LHCN-M2 (cell line): ENCODE results near the gene GYG2. TPM values are rescaled to one million over a fixed set of nuclear protein-coding genes. Genes with fewer than 3 reads are reported as not detected.
"Not testable (repeated sequence)": the region's sequence is repeated elsewhere in the genome, so short reads cannot be mapped to it uniquely, and the experiment has no call there.

Experiments used
- DNase-seq: peaks from one replicate; pipeline ENCODE4 v3.0.0-alpha.2; 2012; ENCODE audit warnings: low read depth
- total RNA-seq: library from RNA; depleted of rRNA; stranded (reverse); fragments of >200 nt; gene quantifications from 2 replicates; pipeline ENCODE4 v1.2.3, GENCODE V29; 2014

Gene GYG2
- total RNA-seq, 1 experiment from 2014 or later, result 2.4 TPM

GRCh38 chrX:2867206-2867605 is 38.5 kb downstream of the GYG2 start:
- DNase-seq, result no peak

- no peak for DNase-seq
Measured at GRCh38 chrX:2870650-2871049, 41.9 kb downstream of the GYG2 start.

- no peak for DNase-seq
Measured at GRCh38 chrX:2871831-2872230, 43.1 kb downstream of the GYG2 start.

GRCh38 chrX:2872671-2873277 is 44.0 kb downstream of the GYG2 start:
- DNase-seq, result no peak

GRCh38 chrX:2874222-2875135 is 45.7 kb downstream of the GYG2 start:
- DNase-seq, result no peak

- DNase-seq, result no peak
Measured at GRCh38 chrX:2875136-2875481, 46.4 kb downstream of the GYG2 start.

- DNase-seq, result no peak
Measured at GRCh38 chrX:2875798-2876399, 47.2 kb downstream of the GYG2 start.

GRCh38 chrX:2878563-2878962 is 49.8 kb downstream of the GYG2 start:
- DNase-seq, result no peak

GRCh38 chrX:2879670-2880069 is 50.9 kb downstream of the GYG2 start:
- DNase-seq, result no peak

GRCh38 chrX:2883770-2884169 is 55.0 kb downstream of the GYG2 start:
- DNase-seq, result no peak

- DNase-seq, result no peak
Measured at GRCh38 chrX:2888309-2888708, 59.6 kb downstream of the GYG2 start.

- no peak for DNase-seq
Measured at GRCh38 chrX:2889045-2889605, 60.4 kb downstream of the GYG2 start.

GRCh38 chrX:2889706-2890490 is 61.2 kb downstream of the GYG2 start:
- not testable (repeated sequence) for DNase-seq

GRCh38 chrX:2890536-2891460 is 62.1 kb downstream of the GYG2 start:
- DNase-seq, result not testable (repeated sequence)

GRCh38 chrX:2892816-2893215 is 64.1 kb downstream of the GYG2 start:
- no peak for DNase-seq

GRCh38 chrX:2894885-2895292 is 66.2 kb downstream of the GYG2 start:
- no peak for DNase-seq

GRCh38 chrX:2897311-2897689 is 68.6 kb downstream of the GYG2 start:
- DNase-seq, result no peak

- DNase-seq, result not testable (repeated sequence)
Measured at GRCh38 chrX:2897690-2898623, 69.2 kb downstream of the GYG2 start.

- no peak for DNase-seq
Measured at GRCh38 chrX:2898846-2899512, 70.2 kb downstream of the GYG2 start.
